ENCODE data around the gene CD74.

The CD74 gene

DNA sequence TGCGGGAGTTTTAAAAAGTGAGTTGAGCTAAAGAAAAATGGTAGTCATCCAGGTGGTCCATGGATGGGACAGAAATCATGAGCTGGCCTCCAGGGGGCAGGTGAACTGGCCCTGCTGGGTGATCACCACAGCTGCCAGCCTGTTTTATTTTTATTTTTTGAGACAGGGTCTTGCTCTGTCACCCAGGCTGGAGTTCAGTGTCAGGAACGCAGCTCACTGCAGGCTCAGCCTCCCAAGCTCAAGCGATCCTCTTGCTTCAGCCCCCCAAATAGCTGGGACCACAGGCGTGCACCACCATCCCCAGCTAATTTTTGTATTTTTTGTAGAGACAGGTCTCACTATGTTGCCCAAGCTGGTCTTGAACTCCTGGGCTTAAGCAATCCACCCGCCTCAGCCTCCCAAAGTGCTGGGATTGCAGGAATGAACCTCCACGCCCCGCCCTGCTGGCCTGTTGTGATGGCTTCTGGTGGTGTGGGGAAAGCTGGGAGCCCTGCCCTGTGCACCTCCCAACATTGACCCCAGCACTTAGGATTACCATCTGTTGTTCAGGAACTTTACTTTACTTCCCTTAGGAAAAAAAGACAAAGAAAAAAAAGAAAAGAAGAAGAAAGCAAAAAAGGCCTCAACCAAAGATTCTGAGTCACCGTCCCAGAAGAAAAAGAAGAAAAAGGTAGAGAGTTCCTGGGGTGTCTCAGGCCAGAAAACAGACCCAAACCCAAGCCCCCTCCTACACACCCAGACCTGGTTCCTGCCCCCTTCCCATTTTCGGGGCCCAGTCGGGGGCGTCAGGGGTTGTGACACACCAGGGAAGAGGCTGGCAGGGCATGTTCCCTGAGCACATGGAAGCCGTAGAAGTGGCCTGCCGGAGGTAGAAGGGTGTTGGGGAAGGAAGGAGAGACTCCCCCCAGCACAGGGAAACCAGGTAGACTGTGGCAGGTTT, 14.7 kb downstream of the CD74 start:
- DNase-seq (ENCODE audit: low read depth in 2 of 2) = no peak

DNA sequence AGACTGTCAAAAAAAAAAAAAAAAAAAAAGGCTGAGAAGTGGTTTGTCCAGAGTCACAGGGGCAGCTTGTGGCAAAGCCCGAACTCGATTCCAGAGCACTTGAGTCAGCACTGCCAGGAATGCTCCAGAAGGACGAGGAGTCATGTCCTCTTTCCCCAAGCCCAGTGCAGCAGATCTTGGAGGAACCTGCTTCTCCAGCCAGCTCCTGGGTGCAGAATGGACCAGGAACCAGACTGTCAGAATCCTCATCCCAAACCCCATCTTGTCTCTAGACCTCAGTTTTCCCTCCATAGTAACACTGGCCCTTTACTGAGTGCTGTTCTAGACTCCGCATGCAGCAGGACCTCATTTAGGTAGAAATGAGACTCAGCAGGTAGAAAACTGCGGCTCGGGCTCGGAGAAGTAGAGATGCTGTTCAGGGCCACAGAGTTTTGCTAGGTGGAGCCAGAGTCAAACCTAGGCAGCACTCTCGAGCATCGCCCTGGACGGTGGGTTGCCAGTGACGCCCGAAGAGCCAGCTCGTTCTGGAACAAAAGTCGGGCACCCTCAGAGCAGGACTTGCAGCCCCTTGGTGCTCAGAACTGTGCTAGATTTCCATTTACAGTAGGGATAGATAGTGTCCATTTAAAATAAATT, 15.4 kb downstream of the CD74 start:
- no peak for DNase-seq (ENCODE audit: low read depth in 2 of 2)

DNA sequence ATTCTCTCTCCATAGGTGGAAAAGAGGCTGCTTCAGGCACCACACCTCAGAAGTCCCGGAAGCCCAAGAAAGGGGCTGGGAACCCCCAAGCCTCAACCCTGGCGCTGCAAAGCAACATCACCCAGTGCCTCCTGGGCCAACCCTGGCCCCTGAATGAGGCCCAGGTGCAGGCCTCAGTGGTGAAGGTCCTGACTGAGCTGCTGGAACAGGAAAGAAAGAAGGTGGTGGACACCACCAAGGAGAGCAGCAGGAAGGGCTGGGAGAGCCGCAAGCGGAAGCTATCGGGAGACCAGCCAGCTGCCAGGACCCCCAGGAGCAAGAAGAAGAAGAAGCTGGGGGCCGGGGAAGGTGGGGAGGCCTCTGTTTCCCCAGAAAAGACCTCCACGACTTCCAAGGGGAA, 16.4 kb downstream of the CD74 start:
- DNase-seq (ENCODE audit: low read depth in 2 of 2) = no peak

DNA sequence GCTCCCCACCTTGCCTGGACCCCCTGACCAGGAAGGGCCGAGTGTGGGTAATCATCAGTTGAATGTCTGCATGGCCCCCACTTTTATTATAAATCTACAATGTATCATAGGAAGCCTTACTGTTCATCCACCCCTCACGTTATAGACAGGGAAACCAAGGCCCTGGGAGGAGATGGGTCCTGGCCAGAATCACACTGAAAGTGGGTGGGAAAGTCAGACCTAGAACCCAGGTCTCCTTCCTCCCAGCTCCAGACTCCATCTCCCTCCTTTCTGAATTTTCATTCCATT, 17.1 kb downstream of the CD74 start:
- no peak for DNase-seq (ENCODE audit: low read depth in 2 of 2)

DNA sequence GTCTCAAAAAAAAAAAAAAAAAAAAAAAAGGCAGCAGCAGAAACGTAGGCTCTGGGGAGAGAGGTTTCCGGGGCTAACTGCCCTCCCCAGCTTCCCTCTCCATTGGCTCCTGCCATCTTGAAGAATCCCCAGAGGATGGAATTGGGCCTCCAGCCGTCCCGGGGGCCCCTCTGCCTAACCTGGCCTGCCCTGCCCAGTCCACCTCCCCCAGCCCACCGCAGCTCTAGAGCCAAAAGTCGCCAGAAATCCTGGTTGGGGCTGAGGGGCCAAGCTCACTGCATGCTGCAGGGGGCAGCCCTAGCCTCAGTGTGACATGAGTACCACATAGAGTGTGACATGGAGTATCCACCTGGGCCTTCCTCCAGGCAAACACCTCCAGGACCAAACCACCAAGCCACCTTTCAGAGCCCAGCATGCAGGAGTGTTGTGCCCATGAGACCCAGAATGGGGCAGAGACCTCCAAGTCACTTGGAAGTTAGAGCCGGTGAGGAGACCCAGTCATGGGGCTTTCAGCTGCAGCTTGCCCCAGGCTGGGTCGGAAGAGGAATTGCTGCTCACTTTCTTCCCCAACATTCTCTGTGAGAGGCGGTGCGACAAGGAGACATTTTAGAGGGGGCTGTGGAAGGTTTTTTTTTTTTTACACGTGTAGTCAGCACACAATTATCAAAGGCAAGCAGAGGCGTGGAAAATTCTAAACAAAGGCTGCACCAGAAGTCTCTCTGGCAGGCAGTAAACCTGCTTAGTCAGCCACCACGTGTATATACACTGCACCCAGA, 17.6 kb downstream of the CD74 start:
- no peak for DNase-seq (ENCODE audit: low read depth in 2 of 2)

DNA sequence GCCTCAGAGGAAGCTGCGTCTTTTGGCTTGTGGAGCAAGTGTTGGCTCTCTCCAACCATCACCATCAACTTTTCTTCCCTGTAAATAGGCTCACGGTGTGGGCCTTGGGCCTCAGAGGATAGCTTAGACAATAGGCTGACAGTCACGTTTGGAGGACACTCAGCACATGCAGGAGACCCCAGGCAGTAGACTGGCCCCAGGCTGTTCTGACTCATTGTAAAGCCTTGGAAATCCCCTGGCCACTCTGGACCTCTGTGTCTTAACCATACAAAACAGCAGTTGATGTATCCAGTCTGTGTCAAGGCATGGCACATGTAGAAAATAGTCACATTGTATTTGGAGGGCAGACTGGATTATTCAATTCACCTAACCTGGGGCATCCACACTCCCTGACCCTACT, 18.6 kb downstream of the CD74 start:
- no peak for DNase-seq (ENCODE audit: low read depth in 2 of 2)

DNA sequence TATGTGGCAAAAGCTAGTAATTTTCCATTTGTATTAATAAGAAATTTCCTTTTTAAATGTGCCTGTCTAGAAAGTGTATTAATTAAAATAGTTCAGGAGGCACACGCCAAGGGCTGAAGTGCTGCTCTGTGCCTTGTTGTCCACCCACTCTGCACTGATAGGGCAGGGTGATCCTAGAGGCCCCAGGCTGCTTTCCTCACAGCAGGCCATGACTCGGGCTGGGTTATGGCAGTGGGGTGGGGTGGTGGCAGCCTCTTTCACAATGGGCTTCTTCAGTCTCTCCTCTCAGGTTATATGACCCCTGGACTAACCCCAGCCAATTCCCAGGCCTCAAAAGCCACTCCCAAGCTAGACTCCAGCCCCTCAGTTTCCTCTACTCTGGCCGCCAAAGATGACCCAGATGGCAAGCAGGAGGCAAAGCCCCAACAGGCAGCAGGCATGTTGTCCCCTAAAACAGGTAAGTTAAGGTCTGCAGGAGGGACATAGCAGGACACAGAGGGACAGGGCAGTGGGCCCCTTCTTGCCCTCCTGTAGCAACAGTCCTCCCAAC, 19.5 kb downstream of the CD74 start:
- no peak for DNase-seq (ENCODE audit: low read depth in 2 of 2)

DNA sequence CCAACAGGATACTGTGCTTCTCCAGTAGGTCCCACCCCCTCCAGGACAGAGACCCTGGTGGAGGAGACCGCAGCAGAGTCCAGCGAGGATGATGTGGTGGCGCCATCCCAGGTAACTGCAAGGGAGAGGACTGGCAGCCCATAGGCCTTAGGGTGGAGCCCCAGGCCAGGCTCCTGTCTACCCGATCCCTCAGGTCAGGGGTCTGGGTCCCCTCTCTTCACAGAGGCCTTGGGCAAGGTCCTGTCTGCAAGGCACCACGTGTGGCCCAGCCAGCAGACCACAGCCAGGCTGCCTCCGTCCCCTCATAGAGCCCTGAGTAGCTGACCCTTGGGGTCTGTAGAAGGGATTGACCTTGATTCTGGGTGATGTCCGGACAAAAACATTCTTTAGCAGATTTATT, 20.0 kb downstream of the CD74 start:
- DNase-seq (ENCODE audit: low read depth in 2 of 2) = no peak

DNA sequence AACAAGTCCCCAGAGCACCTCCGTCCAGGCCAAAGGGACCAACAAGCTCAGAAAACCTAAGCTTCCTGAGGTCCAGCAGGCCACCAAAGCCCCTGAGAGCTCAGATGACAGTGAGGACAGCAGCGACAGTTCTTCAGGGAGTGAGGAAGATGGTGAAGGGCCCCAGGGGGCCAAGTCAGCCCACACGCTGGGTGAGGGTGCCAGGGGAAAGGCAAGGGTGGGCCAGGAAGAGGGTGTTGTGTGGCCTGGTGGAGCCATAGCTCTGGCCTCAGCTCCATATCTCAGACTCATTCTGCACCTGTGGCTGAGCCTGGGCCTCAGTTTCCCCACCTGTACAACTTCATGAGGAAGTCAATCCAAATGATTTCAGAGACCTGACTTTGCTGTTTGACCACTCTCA, 20.7 kb downstream of the CD74 start:
- DNase-seq (ENCODE audit: low read depth in 2 of 2) = no peak

DNA sequence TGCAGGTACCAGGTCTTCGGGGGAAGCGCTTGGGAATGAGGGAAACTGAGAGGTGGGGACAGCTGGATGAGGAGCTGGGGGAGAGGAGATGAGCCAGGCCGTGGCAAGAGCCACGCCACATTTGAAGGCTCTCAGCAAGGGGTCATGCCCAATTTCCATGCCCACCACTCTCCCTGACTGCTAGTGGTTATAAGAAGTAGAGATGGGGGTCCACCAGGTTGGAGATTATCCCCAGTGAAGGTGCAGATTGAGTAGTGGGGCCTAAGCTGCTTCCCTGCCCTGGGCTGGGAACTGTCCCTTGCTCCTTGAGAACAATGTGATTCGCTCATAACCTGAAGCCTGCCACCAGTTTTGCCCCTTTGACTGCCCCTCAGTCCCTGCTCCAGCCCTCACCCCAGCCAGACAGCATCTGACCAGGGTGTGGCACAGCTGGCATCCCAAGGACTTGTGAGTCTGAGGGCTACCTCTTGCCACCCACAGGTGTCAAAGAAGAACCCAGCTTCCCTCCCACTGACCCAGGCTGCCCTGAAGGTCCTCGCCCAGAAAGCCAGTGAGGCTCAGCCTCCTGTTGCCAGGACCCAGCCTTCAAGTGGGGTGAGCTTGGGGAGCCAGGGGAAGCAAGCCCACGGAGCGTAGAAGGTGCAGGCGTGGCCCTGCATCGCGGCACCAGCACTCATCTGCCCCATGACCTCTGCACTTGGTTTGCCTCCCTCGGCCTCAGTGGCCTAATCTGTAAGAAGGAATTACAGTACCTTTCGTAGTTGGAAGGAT, 21.5 kb downstream of the CD74 start:
- DNase-seq (ENCODE audit: low read depth in 2 of 2) = no peak

DNA sequence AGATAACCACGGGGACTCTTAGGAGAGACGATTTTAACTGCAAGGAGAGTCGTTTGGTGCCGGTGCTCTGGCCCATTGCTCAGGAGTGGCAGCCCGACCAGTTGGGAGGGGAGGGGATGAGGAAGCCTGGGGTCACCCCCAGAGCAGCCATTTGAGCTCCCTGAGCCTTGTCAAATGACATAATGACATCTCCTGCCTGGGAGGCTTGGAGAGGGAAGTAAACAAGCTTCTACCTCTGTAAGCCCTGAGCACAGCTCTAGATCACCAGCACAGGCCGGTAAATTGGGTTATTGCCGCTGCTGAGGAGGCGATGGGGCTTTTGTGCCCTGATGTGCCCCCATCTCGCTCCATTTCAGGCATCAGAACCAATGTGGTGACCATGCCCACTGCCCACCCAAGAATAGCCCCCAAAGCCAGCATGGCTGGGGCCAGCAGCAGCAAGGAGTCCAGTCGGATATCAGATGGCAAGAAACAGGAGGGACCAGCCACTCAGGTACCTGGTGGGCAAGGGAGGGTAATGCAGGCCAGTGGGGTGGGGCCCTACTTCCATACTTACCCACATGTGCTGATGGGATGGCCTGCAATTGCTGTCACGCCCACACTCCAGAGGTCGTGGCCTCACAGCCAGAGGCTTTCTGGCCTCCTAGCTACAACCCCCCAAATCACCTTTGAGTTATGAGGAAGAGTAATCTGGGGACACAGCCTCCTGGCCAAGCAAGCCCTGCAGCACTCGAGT, 23.0 kb downstream of the CD74 start:
- no peak for DNase-seq (ENCODE audit: low read depth in 2 of 2)

DNA sequence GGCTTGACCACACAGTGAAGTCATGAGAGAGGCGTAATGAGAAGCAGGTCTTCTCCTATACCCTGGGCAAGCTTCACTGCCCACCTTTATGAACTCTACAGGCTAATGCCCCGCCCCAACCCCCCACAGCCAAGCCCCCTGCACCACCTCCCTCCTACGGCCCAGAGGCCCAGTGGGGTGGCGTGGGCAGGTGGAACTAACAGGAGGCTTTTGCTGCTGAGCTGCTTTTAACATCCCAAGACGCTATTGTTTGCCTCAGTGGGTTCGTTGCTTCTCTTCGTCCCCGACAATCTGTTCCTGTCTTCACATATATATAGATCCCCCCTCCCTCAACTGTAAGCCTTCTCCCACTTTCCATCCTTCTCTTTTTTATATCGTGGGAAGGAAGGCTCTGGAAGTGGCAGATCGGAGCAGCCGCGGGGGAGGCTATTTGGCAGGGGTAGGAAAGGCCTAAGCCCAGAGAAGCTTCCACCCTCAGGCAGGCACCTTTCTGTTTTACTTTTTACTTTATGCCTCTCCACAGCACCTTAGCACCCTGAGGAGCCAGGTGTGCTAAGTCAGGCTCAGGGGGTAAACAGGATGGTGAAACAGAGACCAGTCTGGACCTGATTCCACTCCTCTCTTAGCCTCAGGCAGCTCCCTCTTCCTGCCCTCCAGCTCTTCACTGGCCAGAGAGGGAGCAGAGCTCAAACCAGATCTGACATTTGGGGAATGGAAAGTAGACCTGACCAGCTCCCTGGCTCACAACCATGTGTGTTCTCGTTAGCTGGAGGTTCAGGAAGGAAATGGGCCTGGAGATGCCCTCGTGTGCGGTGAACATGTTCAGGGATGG, 26.5 kb downstream of the CD74 start:
- DNase-seq (ENCODE audit: low read depth in 2 of 2) = no peak

DNA sequence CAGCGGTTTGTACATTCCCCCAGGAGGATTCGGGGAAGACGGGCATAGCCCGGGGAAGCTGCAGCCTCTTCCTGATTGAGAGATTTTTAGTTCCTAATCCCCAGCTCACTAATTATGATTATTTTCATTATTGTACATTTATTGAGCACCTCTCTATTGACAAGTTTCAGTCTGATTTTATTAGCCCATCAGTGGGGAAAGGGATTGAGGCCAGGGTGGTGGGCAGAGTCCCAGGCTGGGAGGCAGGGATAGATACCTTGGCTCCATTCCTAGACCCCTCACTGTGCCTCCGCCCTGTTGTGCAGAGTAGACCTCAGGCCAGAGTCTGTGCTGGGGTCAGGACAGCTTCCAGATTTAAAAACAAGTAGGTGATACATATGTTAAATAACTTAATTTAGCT, 28.0 kb downstream of the CD74 start:
- no peak for DNase-seq (ENCODE audit: low read depth in 2 of 2)

DNA sequence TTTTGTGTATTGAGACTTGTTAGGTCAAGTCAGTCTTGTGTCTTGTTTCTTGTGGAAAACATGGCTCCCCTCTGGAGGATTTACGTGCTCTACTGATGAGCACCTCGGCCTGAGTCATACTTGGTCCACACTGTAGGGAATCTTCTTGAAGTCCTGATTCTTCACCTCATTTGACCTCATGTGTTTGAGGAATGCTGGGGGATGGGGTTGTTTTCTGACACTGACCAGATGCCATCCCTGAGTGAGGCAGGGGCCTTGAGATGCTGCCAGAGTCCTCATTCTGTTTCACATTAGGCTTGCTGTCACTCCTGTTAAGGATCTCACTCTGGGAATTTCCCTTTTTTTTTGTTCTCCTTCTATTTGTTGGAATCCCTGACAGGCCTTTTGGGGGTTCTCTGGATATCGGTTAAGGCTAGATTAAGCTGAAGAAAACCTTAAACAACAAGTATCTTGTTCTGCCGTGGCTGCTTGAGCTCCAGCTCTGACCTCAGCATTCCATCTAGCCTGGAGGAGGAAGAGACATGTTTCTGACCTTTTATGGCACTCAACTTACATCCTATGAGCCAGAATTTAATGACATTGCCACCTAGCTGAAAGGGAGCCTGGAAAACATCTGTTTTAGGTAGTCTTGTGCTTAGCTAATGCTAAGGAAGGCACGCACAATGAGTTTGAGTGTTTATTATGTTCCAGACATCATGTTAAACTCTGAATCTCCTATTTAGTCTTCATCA, 34.6 kb downstream of the CD74 start:
- DNase-seq (ENCODE audit: low read depth in 2 of 2) = no peak

DNA sequence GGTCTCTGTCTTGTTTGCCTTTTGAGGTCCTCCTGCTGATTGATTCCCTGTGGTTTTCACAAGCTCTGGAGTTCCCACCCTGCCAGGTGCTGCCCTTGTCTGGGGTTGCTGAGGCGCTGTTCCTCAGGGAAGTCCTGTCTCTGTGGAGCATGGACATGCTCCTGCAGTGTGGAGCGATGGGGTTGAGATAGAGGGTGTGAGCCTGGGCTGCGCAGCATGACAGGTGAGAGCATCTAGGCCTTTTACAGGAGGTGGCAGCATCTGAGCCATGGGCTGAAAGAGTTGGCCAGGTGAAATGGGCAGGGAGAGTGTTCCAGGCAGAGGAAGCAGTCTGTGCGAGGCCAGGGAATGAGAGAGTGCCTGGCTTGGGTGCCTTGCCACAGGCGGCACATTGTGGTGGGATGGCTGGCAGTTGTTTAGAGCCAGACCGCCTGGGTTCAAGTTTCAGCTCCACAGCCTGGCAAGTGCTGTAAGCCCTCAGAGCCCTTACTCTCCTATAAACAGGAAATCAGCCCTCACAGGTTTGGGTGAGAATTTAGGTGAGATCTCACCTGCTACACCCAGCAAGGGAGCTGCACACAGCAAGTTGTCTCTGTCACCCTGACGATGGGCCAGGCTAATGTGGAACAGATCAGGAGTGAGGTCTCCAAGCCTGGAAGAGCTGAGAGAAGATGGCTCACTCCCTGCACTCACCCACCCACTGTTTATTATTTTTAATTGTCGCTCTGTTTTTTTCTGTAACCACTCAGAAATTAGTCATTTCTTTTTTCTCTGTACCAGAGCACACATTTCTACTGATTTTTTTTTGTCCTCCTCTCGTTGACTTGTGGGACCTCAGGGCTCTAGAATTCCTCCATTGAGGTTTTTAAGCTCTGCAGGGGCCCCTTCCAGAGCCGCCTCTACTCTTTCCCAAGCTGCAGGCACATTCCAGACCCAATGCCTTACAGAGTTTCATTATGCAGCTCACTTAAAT, 35.6 kb downstream of the CD74 start:
- no peak for DNase-seq (ENCODE audit: low read depth in 2 of 2)

DNA sequence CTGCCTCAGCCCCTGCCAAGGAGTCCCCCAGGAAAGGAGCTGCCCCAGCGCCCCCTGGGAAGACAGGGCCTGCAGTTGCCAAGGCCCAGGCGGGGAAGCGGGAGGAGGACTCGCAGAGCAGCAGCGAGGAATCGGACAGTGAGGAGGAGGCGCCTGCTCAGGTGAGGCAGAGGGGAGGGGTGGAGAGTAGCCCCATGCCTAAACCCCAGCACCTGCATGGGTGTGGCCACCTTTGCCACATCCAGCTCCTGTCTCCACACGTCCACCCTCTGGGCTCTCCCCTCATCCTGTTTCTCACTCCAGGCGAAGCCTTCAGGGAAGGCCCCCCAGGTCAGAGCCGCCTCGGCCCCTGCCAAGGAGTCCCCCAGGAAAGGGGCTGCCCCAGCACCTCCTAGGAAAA, 38.1 kb downstream of the CD74 start:
- no peak for DNase-seq (ENCODE audit: low read depth in 2 of 2)

DNA sequence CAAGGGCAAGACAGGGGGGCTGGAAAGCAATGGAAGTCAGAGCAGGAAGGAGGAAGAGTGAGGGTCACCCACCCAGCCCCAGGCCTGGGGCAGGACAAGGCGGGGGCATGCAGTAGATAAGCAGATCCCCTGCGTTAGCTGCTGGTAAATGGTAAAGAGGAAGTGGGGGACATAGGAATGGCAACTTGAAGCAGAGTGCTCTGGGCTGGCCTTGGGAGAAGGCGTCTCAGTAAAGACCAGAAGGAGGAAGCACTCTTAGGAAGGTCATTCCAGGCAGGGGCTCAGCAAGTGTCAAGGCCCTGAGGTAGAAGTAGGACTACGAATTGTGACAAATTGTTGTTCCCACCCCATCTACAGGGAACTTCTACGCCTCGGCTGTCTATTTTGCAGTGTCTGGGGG, 40.1 kb downstream of the CD74 start:
- no peak for DNase-seq (ENCODE audit: low read depth in 2 of 2)

DNA sequence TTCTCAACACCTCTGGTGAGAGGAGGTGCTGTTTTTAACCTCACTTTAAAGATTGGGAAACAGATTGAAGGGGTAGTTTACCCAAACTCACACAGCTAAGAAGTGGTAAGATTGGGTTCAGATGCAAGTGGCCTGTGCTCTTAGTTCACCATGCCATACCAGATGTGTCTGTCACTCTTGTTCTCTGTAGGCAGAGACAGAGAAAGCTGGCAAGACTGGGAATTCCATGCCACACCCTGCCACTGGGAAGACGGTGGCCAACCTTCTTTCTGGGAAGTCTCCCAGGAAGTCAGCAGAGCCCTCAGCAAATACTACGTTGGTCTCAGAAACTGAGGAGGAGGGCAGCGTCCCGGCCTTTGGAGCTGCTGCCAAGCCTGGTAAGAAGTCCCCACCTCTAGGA, 44.2 kb downstream of the CD74 start:
- DNase-seq (ENCODE audit: low read depth in 2 of 2) = no peak

All from stimulated activated CD8-positive, alpha-beta memory T cell treated with anti-CD3 and anti-CD28 coated beads, Interleukin-15, amount 100 ng/mL, for 48 hours (primary cell).